HG03575 (cell line): ENCODE measurements around the gene MYO1C.
"Not testable (repeated sequence)": the region's sequence is repeated elsewhere in the genome, so short reads cannot be mapped to it uniquely, and the experiment has no call there.

Experiments
- ATAC-seq: cut with Tn5 transposase; IDR thresholded peaks from one replicate; pipeline ENCODE4 v1.9.1; 2021; ENCODE audit not compliant: unreplicated experiment, insufficient number of reproducible peaks, low FRiP score; ENCODE audit errors: extremely low read depth

The MYO1C gene

GRCh38 chr17:1511756-1512321, 19.4 kb upstream of the MYO1C start:
- ATAC-seq, result no peak

GRCh38 chr17:1511290-1511689, 18.8 kb upstream of the MYO1C start:
- ATAC-seq, result no peak

- no peak for ATAC-seq
These were observed 16.9 kb upstream of the MYO1C start for GRCh38 chr17:1509290-1509881.

DNA sequence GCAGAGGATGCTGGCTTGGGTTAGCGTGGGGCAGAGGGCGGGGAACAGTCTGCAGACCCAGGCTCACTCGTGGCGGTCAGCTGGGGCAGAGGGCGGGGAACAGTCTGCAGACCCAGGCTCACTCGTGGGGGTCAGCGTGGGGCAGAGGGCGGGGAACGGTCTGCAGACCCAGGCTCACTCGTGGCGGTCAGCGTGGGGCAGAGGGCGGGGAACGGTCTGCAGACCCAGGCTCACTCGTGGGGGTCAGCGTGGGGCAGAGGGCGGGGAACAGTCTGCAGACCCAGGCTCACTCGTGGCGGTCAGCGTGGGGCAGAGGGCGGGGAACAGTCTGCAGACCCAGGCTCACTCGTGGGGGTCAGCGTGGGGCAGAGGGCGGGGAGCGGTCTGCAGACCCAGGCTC, 16.2 kb upstream of the MYO1C start:
- not testable (repeated sequence) for ATAC-seq

GRCh38 chr17:1506649-1507267, 14.3 kb upstream of the MYO1C start:
- ATAC-seq, result no peak

DNA sequence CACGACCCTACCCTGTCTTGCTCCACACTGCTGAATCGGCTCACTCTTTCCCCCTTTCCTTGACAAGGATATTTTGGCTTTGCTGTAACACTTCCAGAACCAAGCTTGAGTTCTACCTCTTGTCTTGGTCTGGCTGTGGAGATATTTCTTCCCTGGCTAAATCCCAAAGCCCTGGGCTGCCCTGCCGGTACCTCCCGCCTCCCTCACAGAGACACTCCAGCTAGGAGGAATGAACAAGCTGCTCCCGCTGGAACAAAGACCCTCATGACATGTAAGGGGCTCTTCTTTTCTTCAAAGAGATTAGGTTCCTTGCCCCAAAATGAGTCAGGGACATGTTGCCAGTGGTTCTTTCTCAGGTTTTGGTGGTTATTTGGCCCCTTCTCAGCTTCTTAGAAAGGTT, 13.1 kb upstream of the MYO1C start:
- ATAC-seq, result no peak

- no peak for ATAC-seq
These were observed 12.4 kb upstream of the MYO1C start for GRCh38 chr17:1504866-1505265.

DNA sequence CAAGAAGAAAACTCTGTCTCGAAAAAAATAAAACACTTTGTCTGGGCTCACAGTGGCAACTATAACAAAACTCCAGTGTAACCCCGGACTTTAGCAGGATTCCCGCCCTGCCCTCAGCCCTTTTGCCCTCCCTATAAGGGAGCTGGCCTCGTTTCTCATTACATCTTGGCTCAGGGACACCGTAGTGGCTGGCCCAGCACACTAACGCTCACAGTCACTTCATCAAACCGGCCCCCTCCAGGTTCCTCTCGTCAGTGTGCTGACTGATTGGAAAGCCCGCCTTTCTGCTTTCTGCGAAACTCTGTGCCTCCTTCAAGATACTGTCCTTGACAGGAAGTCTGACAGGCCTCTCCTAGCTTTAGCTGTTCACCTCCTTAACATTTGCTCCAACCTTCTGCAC, 11.2 kb upstream of the MYO1C start:
- ATAC-seq, result no peak

DNA sequence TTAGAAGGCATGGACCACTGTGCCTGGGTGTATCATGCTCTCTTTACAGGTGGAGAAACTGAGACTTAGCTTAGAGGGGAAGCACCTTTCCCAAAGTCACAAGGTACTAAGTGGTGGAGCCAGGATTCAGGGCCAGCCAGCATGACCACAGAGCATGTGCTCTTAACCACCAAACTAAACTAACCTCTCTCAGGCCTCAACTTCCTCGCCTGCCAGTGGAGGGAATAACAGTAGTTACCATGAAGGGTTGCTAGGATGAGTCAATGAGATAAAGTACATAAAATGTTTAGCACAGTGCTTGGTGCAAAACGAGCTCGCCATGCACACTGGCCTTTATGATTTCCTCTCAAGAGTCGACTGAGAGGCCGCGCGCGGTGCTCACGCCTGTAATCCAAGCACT, 6.4 kb upstream of the MYO1C start:
- no peak for ATAC-seq

GRCh38 chr17:1498233-1498632, 5.7 kb upstream of the MYO1C start:
- no peak for ATAC-seq

- ATAC-seq, result no peak
These were observed 5.3 kb upstream of the MYO1C start for GRCh38 chr17:1497831-1498230.

DNA sequence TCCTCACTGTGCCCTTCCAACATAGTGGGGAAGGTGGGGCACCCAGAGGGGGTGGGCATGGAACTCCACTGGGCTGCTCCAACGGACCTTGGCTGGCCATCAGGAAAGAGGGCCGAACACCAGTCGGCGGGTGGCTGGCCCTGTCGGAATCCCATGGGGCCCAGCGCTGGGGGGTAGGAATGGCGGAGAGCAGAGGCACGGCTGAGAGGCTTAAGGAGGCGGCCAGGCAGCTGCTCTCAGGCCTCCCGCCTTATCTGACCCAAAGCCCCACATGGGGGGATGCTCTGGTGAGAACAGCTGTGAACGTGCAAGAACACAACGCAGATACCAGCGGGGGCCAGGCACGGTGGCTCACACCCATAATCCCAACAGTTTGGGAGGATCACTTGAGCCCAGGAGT, 4.4 kb upstream of the MYO1C start:
- no peak for ATAC-seq

DNA sequence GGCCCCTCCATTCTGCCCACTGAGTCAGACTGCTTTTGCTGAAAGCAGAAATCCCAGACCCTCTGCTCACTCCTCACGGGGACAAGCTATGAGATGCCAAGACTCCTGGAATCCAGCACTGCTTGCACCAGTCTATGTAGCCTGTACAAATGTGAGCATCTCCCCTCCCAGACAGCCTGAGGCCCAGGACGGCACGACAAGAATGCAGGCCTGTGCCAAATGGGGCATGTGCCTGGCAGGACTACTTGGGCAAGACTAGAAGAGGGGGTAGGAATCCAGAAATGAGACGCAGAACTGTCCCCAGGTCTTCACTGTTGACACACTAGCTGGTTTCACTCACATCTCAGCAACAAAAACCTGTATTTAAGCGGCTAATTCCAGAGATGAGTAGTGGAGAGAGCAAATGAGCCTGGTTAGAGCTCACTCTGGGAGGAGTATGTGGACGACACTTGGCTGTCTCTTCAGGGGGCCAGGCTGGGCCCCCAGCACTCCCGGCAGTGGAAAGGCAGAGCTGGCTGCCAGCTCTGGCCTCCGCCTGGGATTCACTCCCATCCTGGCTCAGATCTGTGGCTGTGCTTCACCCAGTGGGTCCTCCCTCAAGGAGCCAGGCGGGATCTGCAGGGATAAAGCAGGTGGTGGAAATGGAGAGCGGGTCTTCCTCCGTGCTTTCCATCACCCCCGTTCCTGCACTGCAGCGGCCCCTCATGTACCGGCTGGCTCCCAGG, 2.9 kb upstream of the MYO1C start:
- no peak for ATAC-seq

DNA sequence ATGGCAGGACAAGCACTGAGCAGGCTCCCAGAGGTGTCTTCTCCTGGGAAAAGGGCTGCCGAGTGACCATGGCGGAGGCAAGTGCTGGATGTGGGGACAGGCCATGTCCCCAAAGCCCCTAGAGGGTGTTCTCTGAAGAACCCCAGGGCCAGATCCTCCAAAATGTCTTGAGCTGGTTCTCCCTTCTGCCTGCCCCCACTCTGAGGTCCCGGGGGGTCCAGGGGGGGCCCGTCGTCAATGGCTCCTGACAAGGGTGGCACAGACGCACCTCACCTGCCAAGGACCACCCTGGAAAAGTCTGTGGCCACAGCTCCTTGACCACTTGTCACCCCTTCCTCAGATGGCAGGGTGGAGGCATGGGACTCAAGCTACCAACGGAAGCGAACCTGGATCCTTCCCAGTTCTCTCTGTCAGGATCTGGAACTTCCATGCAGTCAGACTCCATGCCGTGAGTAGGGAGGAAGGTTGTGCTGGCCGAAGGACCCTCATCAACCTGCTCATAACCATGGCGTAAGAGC, 2.3 kb upstream of the MYO1C start:
- ATAC-seq, result no peak

DNA sequence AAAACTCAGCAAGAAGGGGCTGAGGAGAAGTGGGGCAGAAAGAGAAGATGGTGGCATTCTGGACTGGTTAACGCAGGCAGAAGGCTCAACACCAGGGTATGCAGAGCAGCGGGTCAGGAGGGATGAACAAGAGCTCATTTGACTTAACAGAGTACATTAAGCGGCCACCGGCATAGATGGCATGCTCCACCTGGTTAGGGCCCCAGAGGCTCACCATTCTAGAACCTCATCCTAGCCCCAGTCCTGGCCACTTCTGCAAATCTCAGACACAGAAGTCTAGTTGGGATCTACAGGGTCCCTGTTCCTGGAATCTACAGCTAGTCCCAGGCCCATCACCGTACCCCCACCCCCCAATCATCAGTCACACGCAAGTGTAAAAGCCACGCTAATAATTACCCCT, 1.7 kb upstream of the MYO1C start:
- no peak for ATAC-seq

DNA sequence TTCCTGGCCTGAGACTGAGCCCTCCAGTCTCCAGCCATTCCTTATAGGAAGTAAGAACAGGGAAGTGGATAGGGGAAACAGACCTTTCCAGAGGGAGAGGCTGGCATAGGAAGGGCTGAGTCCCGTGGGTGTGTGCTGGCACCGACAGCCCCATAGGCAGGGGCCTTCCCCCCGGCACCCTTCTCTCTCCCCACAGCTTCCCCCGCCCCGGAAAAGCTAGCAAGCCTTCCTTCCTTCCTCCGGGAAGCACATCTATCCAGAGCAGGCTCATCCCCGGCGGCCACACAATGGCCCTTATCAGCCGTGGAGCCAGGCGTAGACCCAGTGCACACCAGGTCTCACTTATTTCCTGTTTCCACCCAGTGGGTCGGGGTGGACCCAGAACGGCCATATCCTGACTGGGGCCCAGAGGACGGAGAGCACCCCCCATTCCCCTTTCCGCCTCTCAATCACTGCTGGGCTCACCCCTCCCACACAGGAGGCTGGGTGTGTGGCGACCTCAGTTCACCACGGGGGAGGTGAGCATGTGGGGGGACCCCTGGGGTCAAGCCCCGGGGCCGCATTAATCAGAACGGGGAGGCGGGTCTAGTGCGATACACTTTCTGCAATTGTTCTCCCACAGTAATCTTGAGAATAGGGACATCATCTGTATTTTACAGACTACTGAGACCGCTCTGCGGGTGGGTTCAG, 950 bp upstream of the MYO1C start:
- ATAC-seq, result no peak

GRCh38 chr17:1491443-1492248, 840 bp downstream of the MYO1C start:
- no peak for ATAC-seq

DNA sequence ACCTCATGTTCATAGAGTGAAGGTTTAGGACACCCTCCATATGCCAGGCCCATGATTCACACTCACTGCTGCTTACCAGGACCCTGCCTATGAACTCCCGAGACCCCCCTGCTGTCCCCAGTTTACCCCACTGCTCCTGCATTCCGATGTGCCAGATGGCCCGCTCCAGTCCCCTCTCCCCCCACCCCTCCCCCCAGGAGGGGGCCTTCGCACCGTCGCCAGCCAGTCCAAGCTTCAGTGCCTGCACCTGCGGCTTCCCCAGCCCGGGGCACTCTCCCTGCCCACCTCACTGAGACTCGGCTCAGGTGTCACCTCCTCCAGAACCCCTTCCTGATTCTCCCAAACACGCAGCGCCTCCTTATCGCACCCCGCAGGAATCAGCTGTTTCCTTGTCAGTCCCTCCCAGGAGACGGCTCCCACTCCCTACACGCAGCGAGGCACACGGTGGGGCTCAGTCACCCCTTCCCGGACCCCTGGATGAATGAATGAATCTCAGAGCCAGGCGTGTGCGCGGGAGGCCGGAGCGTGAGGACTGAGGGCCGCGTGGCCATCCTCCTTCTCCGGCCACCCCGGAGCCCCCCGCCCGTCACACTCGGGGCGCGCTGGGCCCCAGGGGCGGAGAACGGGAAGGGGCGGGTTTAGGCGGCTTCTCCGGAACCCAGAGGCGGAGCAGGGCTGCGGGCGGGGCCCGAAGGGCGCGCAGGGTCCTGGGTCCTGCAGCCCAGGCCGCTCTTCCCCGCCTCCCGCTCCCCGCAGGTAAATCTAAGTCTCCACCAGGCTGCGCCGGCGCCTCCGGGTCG, 1.6 kb downstream of the MYO1C start:
- ATAC-seq, result no peak
